D721Med (cell line): ENCODE results near the gene TRAF6.
A peak's percentile ranks its signal among the peaks of the same experiment; 100 is the strongest.
"Not testable (repeated sequence)": the region's sequence is repeated elsewhere in the genome, so short reads cannot be mapped to it uniquely, and the experiment has no call there.

ENCODE experiments used
- DNase-seq: peaks from one replicate; pipeline ENCODE4 v3.0.0; 2011; ENCODE audit warnings: low spot score; ENCODE audit not compliant: insufficient read length
- FAIRE-seq: peaks from 2 replicates; lab custom pipeline; 2011; peaks lifted over from hg19 to GRCh38; lab: Jason Lieb, UNC
- TF ChIP-seq, protein P1 (sequence below): IDR thresholded peaks from 2 replicates; pipeline ENCODE4 v1.5.1; 2012; ENCODE audit warnings: mild to moderate bottlenecking, control low read depth; ENCODE audit not compliant: insufficient read depth; ENCODE audit errors: missing control alignments

Gene TRAF6, protein sequence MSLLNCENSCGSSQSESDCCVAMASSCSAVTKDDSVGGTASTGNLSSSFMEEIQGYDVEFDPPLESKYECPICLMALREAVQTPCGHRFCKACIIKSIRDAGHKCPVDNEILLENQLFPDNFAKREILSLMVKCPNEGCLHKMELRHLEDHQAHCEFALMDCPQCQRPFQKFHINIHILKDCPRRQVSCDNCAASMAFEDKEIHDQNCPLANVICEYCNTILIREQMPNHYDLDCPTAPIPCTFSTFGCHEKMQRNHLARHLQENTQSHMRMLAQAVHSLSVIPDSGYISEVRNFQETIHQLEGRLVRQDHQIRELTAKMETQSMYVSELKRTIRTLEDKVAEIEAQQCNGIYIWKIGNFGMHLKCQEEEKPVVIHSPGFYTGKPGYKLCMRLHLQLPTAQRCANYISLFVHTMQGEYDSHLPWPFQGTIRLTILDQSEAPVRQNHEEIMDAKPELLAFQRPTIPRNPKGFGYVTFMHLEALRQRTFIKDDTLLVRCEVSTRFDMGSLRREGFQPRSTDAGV

DNA sequence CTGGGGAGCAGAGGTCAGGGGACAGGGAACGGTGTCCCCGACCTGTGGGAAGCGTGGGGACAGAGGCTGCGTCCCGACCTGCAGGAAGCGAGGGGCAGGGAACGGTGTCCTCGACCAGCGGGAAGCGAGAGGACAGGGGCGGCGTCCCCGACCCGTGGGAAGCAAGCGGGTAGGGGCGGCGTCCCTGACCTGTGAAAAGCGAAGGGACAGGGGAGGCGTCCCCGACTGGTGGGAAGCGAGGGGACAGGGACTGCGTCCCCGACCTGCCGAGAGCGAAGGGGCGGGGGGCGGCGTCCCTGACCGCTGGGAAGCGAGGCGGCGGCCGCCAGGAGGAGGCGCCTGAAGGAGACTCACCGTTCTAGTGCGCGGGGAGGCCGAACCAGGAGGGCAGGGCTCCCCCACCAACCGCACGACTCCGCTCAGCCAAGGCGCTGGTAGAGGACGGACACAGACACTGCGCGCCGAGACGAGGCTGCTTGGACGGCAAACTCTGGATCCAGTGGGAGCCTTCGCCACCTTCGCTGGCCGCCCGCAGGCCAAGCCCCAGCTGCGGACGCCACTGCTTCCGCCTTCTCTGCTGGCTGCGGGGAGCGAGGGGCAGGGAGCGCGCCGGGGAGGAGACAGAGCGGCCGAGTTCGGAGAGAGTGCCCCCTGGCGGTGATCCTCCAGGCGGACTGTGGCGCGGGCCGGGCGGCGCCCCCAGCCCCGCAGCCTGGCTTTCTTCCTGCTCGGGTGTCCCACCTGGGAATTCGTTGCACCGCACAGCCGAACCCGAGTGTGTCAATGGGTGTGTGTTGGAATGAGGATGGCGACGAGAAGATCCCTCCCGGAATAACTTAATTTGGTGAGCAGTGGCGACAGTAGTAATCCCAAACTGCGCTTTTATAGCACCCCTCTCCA is at the start of gene TRAF6:
TRAF6 (minus strand) TSS at position 579 of the 900 bp plus-strand sequence. CDS start 8,757 bp downstream, outside the sequence.
- FAIRE-seq (no peak), DNase-seq (peak; percentile 51)
- TF ChIP-seq, protein P1, sequence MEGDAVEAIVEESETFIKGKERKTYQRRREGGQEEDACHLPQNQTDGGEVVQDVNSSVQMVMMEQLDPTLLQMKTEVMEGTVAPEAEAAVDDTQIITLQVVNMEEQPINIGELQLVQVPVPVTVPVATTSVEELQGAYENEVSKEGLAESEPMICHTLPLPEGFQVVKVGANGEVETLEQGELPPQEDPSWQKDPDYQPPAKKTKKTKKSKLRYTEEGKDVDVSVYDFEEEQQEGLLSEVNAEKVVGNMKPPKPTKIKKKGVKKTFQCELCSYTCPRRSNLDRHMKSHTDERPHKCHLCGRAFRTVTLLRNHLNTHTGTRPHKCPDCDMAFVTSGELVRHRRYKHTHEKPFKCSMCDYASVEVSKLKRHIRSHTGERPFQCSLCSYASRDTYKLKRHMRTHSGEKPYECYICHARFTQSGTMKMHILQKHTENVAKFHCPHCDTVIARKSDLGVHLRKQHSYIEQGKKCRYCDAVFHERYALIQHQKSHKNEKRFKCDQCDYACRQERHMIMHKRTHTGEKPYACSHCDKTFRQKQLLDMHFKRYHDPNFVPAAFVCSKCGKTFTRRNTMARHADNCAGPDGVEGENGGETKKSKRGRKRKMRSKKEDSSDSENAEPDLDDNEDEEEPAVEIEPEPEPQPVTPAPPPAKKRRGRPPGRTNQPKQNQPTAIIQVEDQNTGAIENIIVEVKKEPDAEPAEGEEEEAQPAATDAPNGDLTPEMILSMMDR, result peak; percentile 64

DNA sequence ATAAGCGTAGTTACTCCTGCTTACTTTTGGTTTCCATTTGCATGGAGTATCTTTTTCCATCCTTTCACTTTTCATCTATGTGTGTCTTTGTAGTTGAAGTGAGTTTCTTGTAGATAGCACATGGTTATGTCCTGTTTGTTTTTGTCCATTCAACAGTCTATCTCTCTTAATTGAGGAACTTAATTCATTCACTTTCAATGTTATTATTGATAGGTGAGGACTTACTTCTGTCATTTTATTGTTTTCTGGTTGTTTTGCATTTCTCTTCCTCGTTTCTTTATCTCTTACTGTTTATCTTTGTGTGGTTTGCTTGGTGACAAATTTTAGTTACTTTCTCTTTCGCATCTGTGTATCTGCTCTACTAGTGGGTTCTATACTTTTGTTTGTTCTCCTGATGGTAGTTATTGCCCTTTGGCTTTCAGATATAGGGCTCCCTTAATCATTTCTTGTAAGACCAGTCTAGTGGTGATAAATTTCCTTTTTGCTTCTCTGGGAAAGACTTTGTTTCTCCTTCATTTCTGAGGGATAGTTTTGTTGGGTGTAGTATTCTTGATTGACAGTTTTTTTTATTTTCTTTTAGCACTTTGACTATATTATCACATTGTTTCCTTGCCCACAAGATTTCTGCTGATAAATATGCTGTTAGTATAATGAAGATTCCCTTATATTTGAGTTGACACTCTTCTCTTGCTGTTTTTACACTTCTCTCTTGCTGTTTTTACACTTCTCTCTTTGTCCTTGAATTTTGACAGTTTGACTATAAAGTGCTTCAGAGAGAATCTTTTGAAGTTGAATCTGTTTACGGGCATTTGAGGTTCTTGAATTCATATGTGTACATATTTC is 48.7 kb upstream of the TRAF6 start:
- FAIRE-seq (no peak), DNase-seq (no peak)
- TF ChIP-seq, protein P1, result no peak

DNA sequence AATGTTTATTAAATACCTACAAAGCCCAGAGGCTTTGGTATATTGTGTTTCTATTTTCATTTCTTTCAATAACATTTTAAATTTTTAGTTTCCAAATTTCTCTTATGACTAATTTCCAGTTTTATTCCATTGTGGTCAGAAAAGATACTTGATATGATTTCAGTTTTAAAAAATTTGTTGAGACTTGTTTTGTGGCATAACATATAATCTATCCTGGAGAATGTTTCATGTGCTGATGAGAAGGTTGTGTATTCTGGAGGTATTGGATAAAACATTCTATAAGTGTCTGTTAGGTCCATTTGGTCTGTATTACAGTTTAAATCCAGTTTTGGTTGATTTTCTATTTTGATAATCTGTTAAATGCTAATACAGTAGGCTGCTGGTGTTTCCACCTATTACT is 47.9 kb upstream of the TRAF6 start:
- FAIRE-seq (no peak), DNase-seq (no peak)
- TF ChIP-seq, protein P1, result no peak

DNA sequence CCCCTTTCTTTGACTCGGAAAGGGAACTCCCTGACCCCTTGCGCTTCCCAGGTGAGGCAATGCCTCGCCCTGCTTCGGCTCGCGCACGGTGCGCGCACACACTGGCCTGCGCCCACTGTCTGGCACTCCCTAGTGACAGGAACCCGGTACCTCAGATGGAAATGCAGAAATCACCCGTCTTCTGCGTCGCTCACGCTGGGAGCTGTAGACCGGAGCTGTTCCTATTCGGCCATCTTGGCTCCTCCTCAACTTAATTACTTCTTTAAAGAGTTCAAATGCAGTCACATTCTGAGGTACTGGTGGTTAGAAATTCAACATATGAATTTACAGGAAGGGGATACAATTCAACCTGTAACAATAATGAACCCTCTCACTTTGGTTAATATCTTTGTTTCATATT is 47.3 kb upstream of the TRAF6 start:
- DNase-seq, FAIRE-seq: not testable (repeated sequence)

DNA sequence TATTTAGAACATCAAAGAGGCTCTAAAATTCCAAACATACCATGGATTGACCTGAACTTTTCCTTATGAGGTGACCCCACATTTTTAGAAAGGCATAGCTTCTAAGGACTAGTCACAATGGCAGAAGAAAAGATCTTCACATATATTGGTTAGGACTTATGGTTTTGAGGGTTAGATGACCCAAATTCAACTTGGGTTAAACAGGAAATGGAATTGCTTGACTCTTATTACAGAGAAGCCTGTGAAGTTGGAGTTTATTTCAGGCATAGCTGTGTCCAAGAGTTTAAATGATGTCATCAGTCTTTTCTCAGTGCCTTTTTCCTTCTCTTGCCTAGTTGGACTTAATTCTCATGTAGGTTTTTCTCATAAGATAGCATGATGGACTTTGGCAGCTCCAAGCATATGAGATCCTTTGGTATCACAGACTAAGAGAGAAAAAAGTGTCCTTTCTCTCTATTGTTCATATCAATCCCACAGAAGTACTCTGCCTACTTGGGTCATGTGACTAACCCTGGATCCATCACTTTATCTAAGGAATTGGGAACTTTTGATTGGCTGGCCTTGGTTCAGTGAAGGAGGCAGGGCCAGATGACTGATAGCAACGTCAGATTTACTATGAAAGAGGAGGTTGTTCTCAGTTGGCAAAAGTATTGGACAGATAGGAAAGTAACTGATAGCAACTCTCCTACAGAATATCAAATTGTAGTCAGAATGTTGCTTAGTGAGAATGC is 40.5 kb upstream of the TRAF6 start:
- FAIRE-seq, result no peak
- TF ChIP-seq, protein P1, result no peak
- DNase-seq, result no peak

DNA sequence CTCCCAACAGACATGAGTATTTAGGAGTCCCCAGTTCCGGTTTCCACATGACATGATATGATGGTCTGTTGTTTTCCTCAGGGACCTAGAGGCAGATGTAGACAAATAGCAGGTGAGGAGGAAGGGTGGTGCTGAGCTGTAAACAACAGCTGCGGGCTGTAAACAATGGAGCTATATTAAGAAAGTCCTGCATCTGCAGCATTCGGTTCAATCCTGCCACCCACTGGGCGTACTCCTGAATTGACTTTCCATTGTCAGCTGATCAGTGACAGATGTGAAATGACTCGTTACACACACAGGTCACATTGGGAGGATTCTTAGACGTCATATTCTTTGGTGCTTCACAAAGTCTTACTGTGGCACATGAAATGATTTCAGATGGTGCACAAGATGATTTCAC is 30.9 kb upstream of the TRAF6 start:
- TF ChIP-seq, protein P1, result peak; percentile 36
- FAIRE-seq (no peak), DNase-seq (no peak)
